SH-SY5Y (cell line): ENCODE data around the gene IL34.

Experiments
- GATA2 ChIP-seq: IDR thresholded peaks from 2 replicates; pipeline ENCODE4 v1.6.1; 2011; ENCODE audit warnings: mild to moderate bottlenecking, low read depth, low read length
- GATA3 ChIP-seq: IDR thresholded peaks from 2 replicates; pipeline ENCODE4 v1.6.1; 2011; ENCODE audit warnings: low read depth, mild to moderate bottlenecking, low read length, moderate library complexity

GRCh38 chr16:70696355-70696754 is 50.0 kb downstream of the IL34 start:
- TF ChIP-seq GATA3 (no peak), GATA2 (no peak)
